GM19099 (cell line): ENCODE measurements around the gene CDC40.

Source experiments
- POLR2A ChIP-seq: IDR thresholded peaks from 3 replicates; pipeline ENCODE4 v1.6.1; 2011; ENCODE audit warnings: low read depth; ENCODE audit not compliant: insufficient read length; ENCODE audit errors: extremely low read depth

CDC40 gene

GRCh38 chr6:110185879-110186278, 5.7 kb downstream of the CDC40 start:
- no peak for TF ChIP-seq POLR2A

GRCh38 chr6:110188791-110189190, 8.6 kb downstream of the CDC40 start:
- no peak for TF ChIP-seq POLR2A

- no peak for TF ChIP-seq POLR2A
These were observed 10.5 kb downstream of the CDC40 start for GRCh38 chr6:110190726-110191125.

GRCh38 chr6:110191477-110191876, 11.2 kb downstream of the CDC40 start:
- no peak for TF ChIP-seq POLR2A

- TF ChIP-seq POLR2A, result no peak
These were observed 15.4 kb downstream of the CDC40 start for GRCh38 chr6:110195639-110196038.

- no peak for TF ChIP-seq POLR2A
These were observed 16.6 kb downstream of the CDC40 start for GRCh38 chr6:110196874-110197273.

DNA sequence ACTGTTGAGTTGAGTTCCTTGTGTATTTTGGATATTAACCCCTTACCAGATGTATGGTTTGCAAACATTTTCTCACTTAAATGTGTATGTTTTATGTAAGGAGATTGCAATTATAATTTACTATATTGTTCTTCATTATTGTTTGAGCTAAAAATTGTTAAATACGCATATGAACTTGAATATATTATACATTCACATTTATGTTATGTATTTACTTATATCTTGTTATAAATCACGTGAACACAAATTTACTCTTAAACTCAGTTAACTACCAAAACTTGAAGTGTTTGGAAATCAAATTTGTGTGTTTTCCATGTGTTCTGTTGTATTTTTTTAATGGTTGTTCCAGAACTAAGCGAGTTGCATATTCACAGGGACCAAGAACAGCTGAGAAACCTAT, 18.3 kb downstream of the CDC40 start:
- no peak for TF ChIP-seq POLR2A

DNA sequence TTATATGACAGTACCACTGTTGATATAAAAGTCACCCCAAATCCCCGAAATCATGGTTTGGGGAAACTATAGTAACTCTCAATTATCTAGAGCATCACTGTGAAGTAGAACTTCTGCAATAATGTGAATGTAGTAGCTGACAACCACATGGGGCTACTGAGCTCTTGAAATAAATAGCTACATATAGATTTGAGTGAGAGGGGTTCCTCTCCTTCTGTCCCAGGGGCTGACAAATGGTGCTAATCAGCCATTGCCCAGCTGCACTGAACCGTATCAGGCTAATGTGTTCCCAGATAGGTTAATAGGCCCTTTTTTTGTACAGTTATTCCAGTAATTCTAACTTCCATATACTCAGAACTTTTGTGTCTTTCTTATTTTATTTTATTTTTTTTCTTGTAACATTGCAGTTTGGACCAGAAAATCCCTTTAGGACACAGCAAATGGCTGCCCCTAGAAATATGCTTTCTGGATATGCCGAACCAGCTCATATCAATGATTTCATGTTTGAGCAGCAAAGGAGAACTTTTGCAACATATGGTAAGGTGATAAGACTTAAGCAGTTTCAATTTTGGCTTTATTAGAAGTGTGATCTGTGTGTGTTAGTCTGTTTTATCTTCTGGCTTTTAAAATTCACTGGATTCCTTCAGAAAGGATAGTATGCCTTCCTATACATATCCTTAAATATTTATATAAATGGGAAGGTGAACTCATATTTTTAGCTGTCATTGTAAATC, 21.1 kb downstream of the CDC40 start:
- no peak for TF ChIP-seq POLR2A

GRCh38 chr6:110207652-110208051, 27.4 kb downstream of the CDC40 start:
- no peak for TF ChIP-seq POLR2A

DNA sequence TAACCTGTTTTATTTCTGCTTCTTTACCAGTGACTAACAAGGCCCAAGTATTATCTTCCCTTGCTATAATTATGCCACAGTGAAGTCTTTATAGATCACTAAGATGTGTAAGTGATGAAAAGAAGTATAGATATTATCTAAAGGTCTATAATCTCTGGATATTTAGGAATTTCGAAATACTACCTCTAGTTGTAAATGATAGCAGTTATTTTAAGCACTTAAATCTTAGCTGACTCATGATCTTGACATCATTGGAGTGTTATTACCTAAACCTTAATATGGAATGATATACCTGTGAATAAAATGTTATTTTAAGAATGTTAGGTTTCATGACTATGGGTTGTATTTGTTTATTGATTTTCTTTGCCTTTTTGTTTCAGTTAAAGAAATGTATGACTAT, 31.5 kb downstream of the CDC40 start:
- TF ChIP-seq POLR2A, result no peak

DNA sequence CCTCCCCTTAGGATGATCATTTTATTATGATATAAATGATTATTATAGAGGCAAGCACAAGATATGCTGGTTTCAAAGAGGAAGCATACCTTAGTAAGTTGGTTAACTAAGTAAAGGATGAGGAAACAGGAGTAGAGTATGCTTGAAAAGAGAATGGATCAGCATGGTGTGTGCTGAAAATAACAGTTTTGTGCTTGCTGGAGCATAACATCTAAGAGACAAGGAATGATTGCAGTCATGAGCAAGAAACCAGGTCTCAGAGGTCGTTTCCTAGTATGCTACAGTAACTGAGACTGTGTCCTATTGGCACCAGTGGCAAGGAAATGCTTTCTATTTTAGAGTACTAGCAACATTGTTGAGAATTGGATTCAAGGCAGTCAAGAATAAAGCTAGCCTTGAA, 34.1 kb downstream of the CDC40 start:
- TF ChIP-seq POLR2A, result no peak

GRCh38 chr6:110216140-110216539, 35.9 kb downstream of the CDC40 start:
- TF ChIP-seq POLR2A, result no peak

DNA sequence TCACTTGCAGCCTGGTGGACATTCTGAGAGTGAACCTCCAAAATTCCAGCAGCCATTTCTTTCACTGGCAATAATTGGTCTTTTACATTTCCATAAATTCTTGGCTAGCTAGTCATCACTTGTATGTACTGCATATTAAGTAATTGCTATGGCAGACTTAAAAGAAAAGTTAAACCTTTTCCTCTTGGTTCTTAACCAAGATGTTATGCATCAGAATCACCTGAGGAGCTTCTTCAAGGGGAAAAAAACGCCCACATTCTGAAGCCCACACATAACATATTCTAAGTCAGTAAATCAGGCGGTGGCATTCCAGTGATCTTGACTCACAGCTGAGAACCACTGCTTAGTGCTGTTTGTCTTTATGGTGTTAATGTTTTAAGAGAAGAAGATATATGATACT, 37.0 kb downstream of the CDC40 start:
- no peak for TF ChIP-seq POLR2A

DNA sequence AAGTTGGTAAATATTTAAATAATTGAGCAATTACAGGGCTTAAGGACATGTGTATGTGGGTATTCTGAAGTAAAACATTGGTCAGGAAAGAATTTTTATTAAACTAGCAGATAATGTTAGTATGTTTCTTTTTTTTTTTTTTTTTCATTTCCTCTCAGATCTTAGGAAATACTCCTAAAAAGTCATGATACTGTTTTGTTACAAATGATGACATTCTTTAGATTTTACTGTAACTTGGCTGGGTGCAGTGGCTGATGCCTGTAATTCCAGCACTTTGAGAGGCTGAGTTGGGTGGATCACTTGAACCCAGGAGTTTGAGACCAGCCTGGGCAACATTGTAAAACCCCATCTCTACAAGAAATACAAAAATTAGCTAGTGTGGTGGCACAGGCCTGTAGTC, 41.5 kb downstream of the CDC40 start:
- no peak for TF ChIP-seq POLR2A

GRCh38 chr6:110226261-110226660, 46.0 kb downstream of the CDC40 start:
- TF ChIP-seq POLR2A, result no peak

DNA sequence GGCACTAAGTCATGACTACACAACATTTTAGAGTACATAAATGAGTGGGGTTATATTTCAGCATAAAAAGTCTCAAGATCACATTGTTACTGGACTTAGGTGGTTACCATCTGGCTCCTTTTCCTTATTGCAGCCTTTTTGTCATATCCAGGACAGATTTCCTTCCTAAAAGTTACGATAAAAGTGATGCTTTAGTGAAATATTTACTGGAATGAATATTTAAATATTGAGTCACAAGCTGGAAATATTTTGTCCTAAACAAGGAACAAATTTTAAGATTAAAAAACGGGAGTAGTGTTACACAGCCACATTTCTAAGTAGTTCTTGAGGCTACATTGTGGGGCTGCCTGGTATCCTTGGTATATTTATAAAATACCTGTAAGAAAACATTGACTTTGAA, 52.2 kb downstream of the CDC40 start:
- TF ChIP-seq POLR2A, result no peak

- TF ChIP-seq POLR2A, result no peak
These were observed 53.6 kb downstream of the CDC40 start for GRCh38 chr6:110233770-110234374.
